Astrocyte of the spinal cord (primary cell): ENCODE measurements around the gene IL10RB.
"Not testable (repeated sequence)": the region's sequence is repeated elsewhere in the genome, so short reads cannot be mapped to it uniquely, and the experiment has no call there.

Experiments used
- DNase-seq: peaks from one replicate; pipeline ENCODE4 v3.0.0; 2011; ENCODE audit warnings: low read depth, low spot score
- H3K4me3 ChIP-seq: 2 replicates; pipeline ENCODE4 v1.5.1; 2011; ENCODE audit warnings: low read depth, mild to moderate bottlenecking, low read length, moderate library complexity
- in situ Hi-C: cut with HindIII; loops from 2 replicates; pipeline ENCODE4 v1.10.0; 2017; ENCODE audit warnings: low sequenced_read_pairs
- TF ChIP-seq, protein P1 (sequence below): IDR thresholded peaks from 2 replicates; pipeline ENCODE4 v1.5.1; 2012; ENCODE audit warnings: low read depth, mild to moderate bottlenecking, low read length, inconsistent platforms

The IL10RB gene

DNA sequence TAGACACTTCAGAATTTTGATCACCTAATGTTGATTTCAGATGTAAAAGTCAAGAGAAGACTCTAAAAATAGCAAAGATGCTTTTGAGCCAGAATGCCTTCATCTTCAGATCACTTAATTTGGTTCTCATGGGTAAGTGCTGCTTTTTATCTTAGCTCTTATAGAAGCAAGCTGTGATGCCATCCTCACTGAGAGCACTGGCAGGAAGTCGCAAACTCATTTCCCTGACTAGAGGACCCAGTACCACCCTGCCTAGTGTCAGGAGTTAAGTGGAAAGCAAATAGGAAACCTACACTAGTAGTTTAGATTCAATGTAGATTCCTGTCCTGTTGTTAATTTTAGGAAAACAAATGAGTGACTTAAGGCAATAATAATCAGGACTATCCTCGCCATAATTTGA, 24.3 kb upstream of the IL10RB start:
- no peak overlapping the region for H3K4me3 ChIP-seq
- TF ChIP-seq, protein P1, sequence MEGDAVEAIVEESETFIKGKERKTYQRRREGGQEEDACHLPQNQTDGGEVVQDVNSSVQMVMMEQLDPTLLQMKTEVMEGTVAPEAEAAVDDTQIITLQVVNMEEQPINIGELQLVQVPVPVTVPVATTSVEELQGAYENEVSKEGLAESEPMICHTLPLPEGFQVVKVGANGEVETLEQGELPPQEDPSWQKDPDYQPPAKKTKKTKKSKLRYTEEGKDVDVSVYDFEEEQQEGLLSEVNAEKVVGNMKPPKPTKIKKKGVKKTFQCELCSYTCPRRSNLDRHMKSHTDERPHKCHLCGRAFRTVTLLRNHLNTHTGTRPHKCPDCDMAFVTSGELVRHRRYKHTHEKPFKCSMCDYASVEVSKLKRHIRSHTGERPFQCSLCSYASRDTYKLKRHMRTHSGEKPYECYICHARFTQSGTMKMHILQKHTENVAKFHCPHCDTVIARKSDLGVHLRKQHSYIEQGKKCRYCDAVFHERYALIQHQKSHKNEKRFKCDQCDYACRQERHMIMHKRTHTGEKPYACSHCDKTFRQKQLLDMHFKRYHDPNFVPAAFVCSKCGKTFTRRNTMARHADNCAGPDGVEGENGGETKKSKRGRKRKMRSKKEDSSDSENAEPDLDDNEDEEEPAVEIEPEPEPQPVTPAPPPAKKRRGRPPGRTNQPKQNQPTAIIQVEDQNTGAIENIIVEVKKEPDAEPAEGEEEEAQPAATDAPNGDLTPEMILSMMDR: no peak
- in situ Hi-C loops: no loop called here
- no peak for DNase-seq

DNA sequence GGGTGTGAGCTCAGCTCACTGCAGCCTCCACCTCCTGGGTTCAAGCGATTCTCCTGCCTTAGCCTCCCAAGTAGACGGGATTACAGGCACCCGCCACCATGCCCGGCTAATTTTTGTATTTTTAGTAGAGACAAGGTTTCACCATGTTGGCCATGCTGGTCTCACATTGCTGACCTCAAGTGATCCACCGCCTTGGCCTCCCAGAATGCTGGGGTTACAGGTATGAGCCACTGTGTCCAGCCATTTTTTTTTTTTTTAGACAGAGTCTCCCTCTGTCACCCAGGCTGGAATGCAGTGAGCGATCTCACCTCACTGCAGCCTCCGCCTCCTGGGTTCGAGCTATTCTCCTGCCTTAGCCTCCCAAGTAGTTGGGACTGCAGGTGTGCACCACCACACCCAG, 23.3 kb upstream of the IL10RB start:
- in situ Hi-C loops, H3K4me3 ChIP-seq, DNase-seq: not testable (repeated sequence)

DNA sequence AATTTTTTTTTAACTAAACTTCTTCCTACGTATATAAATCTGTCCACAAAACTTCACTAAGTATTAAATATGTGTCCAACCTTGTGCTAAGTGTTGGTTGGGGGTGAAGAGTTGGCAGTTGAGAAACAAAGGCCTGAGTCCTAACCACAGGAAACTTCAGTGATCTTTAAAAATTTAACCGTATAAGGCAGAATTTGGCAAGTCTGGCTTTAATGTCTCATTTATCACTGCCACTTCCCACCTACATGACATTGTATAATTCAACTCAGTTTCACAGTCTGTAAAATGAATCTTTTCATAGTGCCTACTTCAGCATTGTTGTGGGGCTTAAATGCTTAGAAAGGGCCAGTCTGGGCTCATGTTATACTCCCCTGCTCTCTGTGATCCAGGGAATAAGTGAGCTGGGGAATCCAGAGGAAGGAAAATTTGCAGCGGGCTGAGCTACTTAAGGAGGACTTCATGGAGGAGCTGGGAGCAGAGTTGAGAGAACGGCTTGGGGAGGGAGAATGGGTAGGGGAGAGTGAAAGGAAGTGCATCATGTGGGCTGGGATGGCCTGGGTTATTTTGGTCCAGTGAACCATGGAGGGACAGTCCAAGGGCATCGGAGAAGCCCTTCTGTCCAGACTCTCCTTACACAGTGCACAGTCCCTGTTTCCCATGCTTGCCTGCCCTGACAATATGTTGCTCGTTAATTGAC, 21.9 kb upstream of the IL10RB start:
- no peak overlapping the region for H3K4me3 ChIP-seq
- in situ Hi-C loops: no loop called here
- DNase-seq: no peak
- TF ChIP-seq, protein P1: no peak

DNA sequence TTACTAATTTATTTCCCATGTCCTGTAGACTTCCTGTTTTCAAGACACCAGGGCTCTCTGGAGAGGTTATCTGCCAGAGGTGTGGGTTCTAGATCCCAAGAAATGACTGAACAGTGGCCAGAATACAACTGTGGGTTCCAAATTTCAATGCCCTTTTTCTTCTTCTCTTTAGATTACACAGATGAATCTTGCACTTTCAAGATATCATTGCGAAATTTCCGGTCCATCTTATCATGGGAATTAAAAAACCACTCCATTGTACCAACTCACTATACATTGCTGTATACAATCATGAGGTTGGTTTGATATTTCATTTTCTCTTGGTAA, 21.4 kb upstream of the IL10RB start:
- TF ChIP-seq, protein P1: no peak
- no peak for DNase-seq
- in situ Hi-C loops: no loop called here
- no peak overlapping the region for H3K4me3 ChIP-seq

DNA sequence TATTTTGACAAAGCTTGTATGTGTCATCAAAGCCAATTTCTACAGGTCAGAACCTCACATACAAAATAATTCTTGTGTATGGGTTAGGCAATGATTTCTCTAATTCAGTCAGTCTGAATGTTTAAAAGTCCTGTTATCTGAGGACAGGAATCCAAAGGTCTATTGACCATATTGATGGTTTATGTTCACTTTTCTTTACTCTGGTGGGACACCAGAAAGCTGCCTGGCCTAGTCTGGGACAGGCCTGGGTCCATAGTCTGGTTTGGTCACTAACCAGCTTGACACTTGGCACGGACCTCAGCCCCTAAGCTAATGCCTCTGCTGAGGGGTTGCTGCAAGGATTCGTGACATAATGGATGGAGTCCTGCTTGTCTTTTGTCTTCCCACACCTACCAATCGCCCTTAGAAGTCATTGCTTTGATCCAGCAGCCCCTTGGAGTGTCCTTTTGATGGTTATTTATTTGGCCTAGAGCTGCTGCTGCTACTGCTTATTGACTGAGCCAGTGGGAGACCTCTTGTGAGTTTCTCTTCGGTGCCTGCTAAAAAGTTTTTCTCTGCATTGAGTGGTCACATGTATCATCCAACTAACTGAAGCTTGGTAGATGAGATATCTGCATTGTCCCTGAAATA, 20.8 kb upstream of the IL10RB start:
- TF ChIP-seq, protein P1: no peak
- DNase-seq: no peak
- in situ Hi-C loops: no loop called here
- H3K4me3 ChIP-seq: no peak overlapping the region

DNA sequence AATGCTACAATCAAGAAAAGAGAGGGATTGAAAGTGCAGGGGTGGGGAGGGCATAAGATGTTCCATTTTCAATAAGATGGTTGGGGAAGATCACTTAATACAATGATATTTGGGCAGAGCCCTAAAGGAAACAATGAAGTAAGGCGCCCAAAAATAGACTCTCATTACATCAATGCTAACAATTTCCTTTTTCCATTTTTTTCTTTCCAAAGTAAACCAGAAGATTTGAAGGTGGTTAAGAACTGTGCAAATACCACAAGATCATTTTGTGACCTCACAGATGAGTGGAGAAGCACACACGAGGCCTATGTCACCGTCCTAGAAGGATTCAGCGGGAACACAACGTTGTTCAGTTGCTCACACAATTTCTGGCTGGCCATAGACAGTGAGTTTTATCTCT, 19.7 kb upstream of the IL10RB start:
- in situ Hi-C loops: no loop called here
- TF ChIP-seq, protein P1: no peak
- DNase-seq: no peak
- no peak overlapping the region for H3K4me3 ChIP-seq

DNA sequence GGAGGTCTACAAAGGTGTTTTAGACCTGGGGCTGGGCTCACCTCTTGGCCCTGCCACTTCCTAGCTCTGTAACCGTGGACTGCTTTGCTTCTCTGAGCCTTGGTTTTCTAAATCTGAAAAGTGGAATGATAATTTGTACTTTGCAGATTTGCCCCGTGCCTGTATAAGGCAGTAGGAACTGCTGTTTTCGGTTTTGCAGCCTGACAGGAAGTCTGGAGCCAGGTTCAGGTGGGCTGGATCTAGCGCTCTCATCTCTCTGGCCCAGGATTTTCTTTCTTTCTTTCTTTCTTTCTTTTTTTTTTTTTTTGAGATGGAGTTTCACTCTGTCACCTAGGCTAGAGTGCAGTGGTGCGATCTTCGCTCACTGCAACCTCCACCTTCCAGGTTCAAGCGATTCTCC, 19.2 kb upstream of the IL10RB start:
- TF ChIP-seq, protein P1: no peak
- in situ Hi-C loops: no loop called here
- no peak for DNase-seq
- no peak overlapping the region for H3K4me3 ChIP-seq
